ENCODE results near the gene RRP8.

The RRP8 gene

DNA sequence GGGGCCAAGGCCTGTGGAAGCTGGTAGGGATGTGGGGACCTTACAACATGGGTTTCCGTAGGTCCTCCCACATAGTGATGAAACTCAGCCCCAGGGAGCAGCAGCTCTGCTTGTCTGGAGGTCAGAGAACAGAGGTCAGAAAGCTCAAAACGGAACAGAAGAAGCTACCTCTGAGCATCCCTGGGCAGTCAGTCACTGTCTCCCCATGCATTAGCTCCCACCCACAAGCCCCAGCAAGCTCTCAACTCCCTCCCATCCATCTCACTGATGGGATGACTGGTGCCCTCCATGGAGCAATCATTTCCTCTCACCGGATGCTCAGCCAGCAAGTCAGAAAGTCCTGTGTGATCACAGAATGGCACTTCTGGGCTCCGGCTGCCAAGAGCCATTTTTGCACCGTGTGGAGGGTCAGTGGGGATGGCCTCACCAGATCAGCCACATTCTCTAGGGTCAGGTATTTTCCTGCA, 13.9 kb upstream of the RRP8 start:
- no peak for DNase-seq (ENCODE audit: low read depth in 2 of 2)

DNA sequence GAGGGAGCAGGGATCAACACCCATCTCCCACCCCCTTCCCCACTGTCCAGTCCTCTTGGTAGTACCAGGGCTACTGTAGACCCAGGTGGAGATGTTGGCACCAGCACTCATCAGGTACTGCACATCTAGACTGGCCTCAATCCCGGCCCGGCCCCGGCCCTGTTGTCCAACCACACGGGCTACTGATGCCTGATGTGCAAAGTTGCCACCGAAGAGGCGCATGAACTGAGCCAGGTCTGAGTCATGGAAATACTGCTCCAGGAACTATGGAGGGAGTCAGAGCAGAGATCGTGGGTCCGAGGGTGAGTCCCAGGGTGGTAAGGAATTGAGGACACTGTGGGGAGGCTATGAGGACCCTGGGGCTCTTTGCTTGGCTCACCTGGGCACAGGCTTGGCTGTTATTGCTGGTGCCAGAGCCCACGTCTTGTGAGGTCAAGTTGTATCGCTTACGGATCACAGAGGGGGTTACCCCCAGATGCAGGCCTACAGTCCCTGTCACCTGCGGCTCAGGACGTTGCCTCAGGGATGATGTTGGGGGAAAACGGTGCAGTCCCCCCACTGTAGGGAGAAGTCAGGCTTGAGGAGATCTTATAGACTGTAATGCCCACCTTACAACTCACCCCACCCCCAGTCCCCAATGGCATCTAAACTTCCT, 13.3 kb upstream of the RRP8 start:
- DNase-seq (ENCODE audit: low read depth in 2 of 2): no peak

DNA sequence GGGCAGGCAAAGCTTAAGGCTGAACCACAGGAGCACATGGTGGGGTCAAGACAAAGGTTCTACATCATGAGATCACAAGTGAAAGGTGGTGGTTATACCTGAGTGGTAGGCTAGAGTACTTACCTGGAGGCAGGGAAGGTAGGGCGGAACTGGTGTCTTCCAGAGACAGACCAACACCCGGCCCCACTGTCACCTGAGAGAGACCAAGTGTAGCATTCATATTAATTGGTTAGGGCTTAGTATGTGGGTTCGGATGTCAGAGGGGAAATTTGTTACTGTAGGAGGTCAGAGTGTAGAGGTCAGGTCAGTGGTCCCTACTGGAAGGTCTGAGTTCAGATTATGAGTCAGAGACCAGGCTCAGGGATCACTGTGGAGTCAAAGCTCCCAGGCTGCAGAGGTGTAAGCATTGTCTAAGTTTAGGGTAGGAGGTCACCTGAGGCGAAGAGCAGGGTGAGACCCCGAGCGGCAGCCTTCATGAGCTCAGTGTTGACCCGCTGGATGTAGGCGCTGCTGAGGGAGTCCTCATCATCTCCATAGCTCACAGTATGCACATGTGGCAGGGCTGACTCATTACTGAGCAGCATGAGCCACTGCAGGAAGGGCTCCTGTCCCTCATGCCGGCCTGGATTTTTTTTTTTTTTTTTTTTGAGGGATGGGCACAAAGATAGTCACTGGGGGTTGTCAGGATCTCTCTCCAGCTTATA, 12.6 kb upstream of the RRP8 start:
- DNase-seq (ENCODE audit: low read depth in 2 of 2): no peak

DNA sequence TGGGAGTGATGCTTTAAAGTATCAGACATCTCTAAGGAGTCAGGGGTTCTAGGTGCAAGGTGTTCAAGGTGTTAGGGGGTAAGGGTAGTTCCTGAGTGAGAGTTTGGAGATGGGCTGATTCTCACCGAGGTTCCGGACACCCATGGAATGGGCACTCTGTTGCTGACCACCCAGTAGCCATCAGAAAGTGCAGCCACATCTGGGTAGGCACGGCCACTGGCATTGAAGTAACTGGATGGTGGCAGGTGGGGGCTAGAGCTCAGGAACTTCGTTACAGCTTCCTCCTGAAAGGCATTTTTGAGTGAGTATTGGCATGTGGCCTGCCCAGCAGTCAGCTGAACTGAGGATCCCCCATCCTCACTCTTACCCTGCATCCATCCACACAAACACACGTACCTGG, 11.6 kb upstream of the RRP8 start:
- DNase-seq (ENCODE audit: low read depth in 2 of 2): no peak

DNA sequence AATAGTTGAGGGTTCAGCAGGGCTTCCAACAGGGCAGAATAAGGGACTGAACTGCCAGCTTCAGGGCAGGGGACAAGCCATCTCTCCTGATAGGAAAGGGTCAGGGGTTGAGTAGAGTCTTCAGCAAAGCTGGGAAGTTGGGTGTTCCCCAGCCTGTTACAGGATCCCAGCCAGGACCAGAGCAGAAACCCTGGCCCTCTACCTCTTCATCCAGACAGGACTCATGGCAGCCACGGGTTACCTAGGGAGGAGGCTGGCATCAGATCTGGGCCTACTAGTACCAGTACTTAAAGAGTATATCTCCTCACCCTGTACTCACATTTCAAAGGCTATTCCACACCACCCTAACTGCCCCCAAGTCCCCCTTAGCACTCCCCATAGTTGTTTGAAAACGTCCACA, 11.0 kb upstream of the RRP8 start:
- no peak for DNase-seq (ENCODE audit: low read depth in 2 of 2)

DNA sequence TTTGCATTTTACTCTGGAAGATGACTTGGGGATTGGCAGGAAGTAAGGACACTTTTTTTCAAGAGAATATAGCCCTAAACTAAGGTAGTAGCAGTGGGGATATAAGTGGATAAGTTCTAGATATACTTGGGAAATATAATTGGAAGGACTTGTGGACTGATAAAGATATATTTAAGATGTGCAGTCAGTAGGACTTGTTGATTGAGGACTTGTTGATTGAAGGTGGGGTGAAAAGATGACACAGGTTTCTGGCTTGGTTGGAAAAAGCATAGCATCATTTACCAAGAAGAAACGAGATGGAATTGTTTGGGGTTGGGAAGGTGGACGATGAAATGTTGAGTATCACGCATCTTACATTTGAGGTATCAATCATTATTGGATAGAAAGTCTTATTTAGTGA, 10.1 kb upstream of the RRP8 start:
- no peak for DNase-seq (ENCODE audit: low read depth in 2 of 2)

DNA sequence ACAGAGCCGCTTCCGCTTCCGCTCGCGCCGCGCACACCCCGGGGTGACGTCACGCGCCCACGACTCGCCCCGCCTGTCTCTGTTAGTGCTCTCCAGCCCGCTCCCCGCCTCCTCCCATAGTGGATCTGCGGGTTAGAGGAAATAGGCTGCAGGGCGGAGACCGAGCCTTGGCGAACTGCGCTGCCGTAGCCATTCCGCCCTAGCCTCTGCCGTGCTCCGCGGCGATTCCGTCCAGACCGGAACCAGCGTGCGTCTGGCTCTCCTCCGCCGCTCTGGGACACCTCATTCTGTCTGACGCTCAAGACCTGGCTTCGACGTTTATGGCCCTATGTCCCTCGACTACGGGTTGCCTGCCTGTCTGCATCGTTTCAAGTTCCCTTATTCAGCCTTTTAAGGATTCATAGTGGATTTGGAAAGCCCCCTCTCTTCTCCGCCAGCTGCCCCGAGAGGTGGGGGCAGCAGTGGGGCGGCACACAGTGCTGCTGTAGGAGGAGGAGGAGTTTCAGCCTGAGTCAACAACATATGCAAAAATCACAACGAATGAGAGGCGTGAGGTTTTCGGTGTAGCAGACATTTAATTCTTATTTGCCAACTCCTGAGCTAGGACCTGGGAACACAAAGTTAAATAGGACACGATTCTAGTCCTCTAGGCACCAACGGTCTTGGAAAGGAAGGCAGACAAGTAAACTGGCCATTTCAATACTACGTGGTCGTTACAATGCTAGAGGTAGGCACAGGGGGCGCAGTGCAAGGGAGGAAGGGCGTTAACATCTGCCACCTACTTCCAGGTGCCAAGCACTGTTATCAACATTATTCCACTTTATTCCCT, 9.0 kb upstream of the RRP8 start, which contains the start of gene TAF10:
Gene TAF10 (minus strand): TSS at position 4 of the 829 bp plus-strand sequence. CDS start 27 bp downstream, outside the sequence.
- DNase-seq (ENCODE audit: low read depth in 2 of 2): peak; percentile 89 to 90

DNA sequence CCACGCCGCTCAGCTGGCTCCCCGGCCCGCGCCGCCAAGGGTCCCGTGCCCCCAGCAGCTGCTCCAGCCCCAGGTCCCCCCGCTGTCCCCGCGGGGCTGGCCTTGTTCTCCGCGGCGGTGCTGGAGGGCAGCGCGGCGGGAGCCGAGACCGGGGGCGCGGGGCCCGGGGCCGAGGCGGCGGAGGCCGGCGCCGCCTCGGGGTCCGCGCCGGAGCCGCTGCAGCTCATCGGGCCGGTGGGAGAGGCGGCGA, 8.5 kb upstream of the RRP8 start:
- DNase-seq (ENCODE audit: low read depth in 2 of 2): no peak

DNA sequence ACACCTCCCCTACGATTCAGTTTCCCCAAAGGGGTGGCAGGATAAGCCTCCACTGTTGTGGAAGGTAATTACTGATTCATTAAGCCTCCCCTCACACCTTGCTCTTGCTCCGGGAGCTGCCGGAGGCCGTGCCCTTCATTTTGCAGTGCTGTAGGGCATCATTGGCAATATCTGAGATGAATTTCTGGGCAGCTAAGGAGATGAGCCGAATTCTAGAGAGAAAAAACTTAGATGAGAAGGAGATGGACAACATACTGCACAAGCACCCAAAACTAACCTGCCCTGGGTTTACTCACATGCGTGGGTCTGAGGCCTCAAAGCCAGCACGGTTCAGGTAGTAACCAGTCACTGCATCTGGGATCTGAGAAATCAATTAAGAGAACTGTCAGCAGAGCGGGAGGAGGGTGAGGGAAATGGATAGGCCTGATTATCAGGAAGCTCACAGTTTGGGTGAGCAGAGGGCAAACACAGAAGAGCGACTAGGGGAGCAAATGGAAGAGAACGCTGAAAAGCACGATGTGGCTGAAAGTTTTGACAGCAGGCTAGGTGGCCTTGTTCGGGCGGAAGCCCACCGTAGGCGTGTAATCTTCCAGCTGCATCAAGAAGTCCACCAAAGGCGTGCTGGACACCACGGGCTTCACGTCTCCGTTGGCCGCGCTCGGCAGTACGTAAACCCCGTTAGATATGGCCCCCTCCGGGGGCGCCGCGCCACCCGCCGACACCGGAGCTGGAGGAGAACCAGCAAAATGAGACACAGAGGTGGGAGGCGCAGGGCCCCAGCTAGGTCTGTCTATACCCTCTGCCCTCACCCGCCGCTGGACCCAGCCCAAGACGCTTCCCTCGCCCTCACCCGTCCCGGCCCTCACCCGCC, 7.9 kb upstream of the RRP8 start:
- DNase-seq (ENCODE audit: low read depth in 2 of 2): peak in 1 of 2 donors; percentile 5

DNA sequence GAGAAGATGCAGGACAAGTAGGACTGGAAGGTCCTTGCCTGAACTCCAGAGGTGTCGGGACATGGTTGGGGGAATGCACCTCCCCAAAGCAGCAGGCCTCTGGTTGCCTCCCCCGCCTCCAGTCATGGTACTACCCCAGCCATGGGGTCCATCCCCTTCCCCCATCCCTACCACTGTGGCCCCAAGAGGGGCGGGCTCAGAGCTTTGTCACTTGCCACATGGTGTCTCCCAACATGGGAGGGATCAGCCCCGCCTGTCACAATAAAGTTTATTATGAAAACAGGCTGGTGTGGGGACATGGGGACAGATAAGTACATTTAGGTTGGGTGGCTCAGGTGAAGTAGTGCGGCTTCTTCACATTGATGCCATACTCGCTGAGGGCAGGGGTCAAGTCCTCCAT, 7.2 kb upstream of the RRP8 start:
- no peak for DNase-seq (ENCODE audit: low read depth in 2 of 2)

DNA sequence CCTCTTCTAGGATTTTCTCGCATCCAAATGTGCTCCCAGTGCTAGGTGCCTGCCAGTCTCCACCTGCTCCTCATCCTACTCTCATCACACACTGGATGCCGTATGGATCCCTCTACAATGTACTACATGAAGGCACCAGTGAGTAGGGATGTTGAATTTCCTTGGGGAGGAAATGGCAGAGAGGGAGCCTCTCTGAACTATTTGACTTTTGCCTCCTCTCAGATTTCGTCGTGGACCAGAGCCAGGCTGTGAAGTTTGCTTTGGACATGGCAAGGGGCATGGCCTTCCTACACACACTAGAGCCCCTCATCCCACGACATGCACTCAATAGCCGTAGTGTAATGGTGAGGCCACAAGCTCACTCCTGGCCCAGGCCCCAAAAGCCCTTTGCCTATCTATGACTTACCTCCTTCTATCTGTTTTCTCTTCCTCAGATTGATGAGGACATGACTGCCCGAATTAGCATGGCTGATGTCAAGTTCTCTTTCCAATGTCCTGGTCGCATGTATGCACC, 6.1 kb upstream of the RRP8 start:
- no peak for DNase-seq (ENCODE audit: low read depth in 2 of 2)

DNA sequence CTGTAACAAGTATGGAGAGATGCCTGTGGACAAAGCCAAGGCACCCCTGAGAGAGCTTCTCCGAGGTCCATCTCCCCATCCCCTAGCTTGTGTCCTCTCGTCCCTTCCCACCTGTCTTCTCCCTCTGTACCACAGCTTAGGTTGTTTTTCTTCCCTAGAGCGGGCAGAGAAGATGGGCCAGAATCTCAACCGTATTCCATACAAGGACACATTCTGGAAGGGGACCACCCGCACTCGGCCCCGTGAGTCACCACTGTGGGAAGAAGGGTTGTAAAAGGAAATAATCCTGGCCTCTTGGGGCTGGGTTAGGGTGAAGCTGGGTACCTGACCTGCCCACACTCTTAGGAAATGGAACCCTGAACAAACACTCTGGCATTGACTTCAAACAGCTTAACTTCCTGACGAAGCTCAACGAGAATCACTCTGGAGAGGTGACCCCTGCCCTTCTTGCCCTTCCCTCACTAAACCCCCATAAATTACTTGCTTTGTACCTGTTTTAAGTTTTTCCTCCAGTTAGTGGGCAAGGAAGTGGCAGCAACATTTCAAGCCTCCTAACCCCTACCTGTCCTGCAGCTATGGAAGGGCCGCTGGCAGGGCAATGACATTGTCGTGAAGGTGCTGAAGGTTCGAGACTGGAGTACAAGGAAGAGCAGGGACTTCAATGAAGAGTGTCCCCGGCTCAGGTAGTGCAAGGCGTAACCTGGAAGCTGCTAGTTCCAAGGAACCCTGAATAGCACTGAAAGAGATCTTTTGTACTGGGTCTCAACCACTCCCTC, 5.5 kb upstream of the RRP8 start:
- DNase-seq (ENCODE audit: low read depth in 2 of 2): no peak

DNA sequence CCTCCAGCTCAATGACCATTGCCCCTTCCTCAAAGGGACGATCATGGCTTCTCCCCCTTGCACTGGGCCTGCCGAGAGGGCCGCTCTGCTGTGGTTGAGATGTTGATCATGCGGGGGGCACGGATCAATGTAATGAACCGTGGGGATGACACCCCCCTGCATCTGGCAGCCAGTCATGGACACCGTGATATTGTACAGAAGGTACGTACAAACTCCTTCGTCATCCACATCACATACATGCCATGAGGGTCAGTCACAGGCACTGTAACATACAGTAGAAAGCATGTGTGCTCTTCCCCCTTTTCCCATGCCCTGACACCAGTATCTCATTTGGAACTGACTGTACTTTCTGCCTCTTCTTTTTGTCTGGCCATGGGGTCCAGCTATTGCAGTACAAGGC, 4.6 kb upstream of the RRP8 start:
- DNase-seq (ENCODE audit: low read depth in 2 of 2): no peak

DNA sequence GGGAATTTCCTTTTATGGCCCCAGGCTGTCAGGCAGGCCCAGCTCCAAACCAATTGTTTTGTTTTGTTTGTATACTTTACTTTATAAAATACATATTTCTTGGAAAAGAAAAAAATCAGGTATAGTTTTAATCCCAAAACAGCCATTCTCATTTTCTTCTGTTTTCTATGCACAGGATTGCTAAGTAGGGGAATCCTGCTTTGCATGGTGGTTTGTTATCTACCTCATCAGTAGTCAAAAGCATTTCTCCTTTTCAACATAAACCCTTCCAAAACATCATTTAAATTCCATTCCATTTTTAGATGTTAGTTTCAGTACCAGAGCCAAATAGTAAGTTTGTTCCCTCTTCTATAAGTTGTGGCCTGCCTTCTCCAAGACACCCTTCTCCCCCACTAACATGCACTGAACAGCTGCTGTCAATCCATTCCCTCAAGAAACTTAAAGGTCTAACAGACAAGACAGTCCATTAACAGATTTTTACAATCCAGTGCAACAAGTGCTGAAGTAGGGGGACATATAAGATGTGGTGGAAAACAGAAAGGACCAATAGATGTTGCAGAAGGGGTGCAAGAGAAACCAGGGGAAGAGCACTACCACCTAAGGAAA, 3.9 kb upstream of the RRP8 start:
- DNase-seq (ENCODE audit: low read depth in 2 of 2): no peak

DNA sequence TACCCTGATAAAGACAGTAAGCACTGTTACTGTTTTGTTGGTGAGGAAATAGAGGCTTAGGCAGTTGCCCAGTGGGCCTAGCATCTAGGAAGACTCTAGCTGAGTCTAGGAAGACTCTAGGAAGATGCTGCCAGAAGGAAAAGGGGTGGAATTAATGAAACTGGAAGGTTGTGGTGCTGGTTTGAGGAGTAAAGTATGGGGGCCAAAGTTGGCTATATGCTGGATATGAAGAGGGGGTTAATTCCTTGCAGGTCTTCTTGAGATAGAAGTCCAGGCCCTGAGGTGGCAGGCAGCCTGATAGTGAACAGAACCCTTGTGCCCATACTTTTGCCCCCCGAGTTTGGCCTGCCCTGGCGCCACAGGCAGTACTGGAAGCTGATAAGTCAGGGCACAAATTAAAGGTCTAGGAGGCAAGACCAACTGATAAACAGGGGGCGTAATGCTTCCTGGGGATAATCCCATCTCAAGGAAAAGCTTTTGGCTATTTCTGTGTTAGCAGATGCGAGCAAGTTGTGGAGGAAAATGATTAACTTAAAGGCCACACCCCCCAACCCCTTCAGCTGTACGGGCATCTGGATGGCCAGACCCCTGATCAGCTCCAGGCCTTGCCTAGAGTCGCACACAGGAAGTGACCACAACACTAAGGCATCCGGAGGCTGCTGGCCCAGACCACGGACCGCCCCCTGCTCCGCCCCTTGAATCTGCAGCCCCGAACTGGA, 3.2 kb upstream of the RRP8 start:
- peak; percentile 24 to 33 for DNase-seq (ENCODE audit: low read depth in 2 of 2)

DNA sequence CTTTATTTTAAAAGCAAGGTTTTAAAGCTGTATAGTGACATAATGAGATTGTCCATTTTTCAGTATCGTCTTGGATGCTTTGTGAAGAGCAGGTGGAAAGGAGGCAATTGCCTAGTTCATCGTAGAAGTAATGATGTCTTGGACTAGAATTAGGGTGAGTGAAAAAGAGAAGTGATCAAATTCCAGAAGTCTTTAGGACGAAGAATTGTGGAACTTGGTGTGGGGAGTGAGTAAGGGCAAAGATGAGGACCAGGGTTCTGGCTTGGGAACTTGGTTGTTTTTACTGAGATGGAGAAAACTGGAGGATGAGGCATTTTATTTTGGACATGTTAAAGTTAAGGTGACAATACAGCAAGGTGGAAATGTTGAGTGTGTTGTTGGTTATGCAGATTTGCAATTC, 1.4 kb upstream of the RRP8 start:
- no peak for DNase-seq (ENCODE audit: low read depth in 2 of 2)

DNA sequence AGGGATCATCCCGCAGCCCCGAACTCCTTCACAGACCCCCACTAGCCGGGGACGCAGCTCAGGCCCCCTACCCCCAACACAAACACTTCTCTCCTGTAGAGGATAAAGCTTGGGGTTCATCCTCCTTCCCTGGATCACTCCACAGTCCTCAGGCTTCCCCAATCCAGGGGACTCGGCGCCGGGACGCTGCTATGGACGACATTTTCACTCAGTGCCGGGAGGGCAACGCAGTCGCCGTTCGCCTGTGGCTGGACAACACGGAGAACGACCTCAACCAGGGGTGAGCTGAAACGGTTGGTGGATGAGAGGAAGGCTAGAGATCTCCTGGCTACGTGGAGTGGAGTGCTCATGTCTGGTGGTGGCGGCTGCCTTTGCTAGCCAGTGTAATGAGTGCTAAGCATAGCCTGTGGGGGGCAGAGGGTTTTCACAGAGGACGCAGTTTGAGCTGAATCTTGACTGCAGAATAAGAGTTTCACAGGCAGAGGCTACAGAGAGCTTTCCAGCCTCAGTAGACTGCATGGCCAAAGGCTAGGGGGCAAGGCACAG, 738 bp upstream of the RRP8 start:
- DNase-seq (ENCODE audit: low read depth in 2 of 2): peak; percentile 14 to 28

DNA sequence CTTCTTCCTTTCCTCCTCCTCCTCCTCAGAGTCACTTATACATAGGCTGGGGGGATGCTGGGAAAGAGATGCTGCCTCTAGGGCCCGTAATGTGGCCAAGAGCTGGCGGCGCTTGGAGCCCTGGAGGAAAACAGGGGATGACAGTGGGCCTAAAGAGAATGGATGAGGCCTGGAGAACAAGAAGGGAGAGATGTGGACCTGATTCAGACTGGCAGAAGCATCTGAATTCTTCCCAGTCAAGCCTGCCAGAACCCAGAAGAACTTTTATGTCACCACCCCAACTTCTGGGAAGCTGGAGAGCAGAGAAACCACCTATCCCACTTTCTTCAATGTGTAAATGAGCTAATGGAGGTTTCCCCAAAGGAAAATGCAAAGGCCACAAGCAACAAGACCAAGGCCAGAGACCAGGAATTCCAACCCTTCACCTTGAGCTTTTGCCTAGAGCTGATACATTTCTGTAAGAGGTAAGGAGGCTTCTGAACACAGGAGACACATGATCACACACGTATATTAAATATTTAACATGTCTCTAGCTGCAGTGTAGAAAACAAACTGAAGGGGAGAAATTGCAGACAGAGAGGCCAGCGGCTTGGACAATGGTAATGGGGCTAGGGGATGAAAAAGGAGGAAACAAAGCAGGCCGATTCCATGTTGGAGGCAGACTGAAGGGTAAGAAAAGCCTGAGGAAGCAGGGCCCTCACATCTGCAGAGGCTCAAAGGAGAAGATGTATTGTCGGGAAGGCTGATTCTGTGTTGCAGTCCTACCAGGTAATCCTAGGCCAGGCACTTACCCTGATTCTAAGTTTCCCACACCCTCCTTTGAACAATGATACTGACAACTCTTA, 1.1 kb downstream of the RRP8 start:
- DNase-seq (ENCODE audit: low read depth in 2 of 2): no peak

DNA sequence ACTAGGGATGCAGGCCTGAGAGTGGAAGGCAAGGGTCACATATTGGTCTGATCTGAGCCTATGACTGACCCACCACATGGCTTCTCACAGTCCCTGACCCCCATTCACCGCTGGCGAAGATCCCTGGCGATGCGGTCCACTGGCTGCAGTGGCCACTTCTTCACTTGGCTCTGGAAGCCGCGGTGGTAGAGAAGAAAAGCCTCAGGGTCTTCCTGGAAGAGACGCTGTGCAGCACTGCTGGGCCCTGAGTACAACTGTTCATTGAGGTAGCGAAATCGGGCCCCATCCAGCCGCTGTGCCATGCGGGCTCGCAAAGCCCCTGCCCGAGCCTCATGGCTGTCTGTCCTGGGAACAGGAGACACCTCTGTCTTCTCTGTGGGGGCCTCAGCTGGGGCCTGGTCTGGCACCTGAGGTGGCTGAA, 2.4 kb downstream of the RRP8 start:
- DNase-seq (ENCODE audit: low read depth in 2 of 2): no peak

Measured in stimulated activated CD8-positive, alpha-beta memory T cell treated with anti-CD3 and anti-CD28 coated beads, Interleukin-7, amount 100 ng/mL, for 1 hour (primary cell).